OCI-LY7 (cell line): ENCODE results near the gene DPT. TPM values are rescaled to one million over a fixed set of nuclear protein-coding genes. Genes with fewer than 3 reads are reported as not detected.

Source experiments
- BruUV-seq: library from RNA; stranded (reverse); fragments of 400-500 nt; replicated peaks from 2 replicates; lab custom pipeline; 2021; lab: Mats Ljungman, UMichigan
- CTCF ChIA-PET: fragments of 300-600 bp; sonication (Branson Sonifier 250); formaldehyde crosslinking; loops from one replicate; lab custom pipeline; 2022; ENCODE audit warnings: antibody characterized with exemption; ENCODE audit not compliant: unreplicated experiment; lab: Charles Lee
- POLR2A ChIA-PET: fragments of 300-600 bp; sonication (Branson Sonifier 250); formaldehyde crosslinking; loops from one replicate; lab custom pipeline; 2022; ENCODE audit warnings: antibody characterized with exemption; lab: Charles Lee
- DNase-seq: peaks from one replicate; pipeline ENCODE4 v3.0.0-alpha.2; 2015; ENCODE audit warnings: low spot score
- H2AFZ ChIP-seq: fragments of 200-600 bp; sonication (generic), shearing (Covaris generic); 2 replicates; pipeline ENCODE4 v1.6.1; 2014; ENCODE audit warnings: mild to moderate bottlenecking, antibody characterized with exemption, low read length, moderate library complexity
- H3K27ac ChIP-seq: fragments of 200-600 bp; sonication (generic); 2 replicates; pipeline ENCODE4 v1.5.1; 2014; ENCODE audit warnings: mixed run types, low read depth, mild to moderate bottlenecking, moderate library complexity, low read length, inconsistent platforms; ENCODE audit not compliant: poor library complexity, severe bottlenecking
- H3K36me3 ChIP-seq: fragments of 200-600 bp; sonication (generic); 2 replicates; pipeline ENCODE4 v1.6.1; 2014; ENCODE audit warnings: mild to moderate bottlenecking, antibody characterized with exemption, low read length, moderate library complexity, mixed read lengths; ENCODE audit not compliant: insufficient read depth
- H3K4me1 ChIP-seq: fragments of 200-600 bp; sonication (generic); 2 replicates; pipeline ENCODE4 v1.5.1; 2014; ENCODE audit warnings: mild to moderate bottlenecking, low read length; ENCODE audit not compliant: insufficient read depth, poor library complexity, severe bottlenecking
- H3K4me2 ChIP-seq: fragments of 200-600 bp; sonication (generic); 2 replicates; pipeline ENCODE4 v1.6.1; 2014; ENCODE audit warnings: mild to moderate bottlenecking, low read length
- H3K4me3 ChIP-seq: fragments of 200-600 bp; sonication (generic); 2 replicates; pipeline ENCODE4 v1.5.1; 2014; ENCODE audit warnings: mild to moderate bottlenecking, low read depth, low read length; ENCODE audit not compliant: poor library complexity, severe bottlenecking
- H3K79me2 ChIP-seq: fragments of 200-600 bp; sonication (generic); 2 replicates; pipeline ENCODE4 v1.6.1; 2016; ENCODE audit warnings: low read depth, mild to moderate bottlenecking, low read length, moderate library complexity, mixed read lengths; ENCODE audit not compliant: insufficient read depth
- H3K9me2 ChIP-seq: fragments of 200-600 bp; sonication (generic); 2 replicates; pipeline ENCODE4 v1.6.1; 2016; ENCODE audit warnings: mild to moderate bottlenecking, low read length, mixed read lengths; ENCODE audit not compliant: insufficient read depth
- H3K9me3 ChIP-seq: fragments of 200-600 bp; sonication (generic); 2 replicates; pipeline ENCODE4 v1.6.1; 2014; ENCODE audit warnings: mild to moderate bottlenecking, mixed run types, low read length, mixed read lengths
- H4K20me1 ChIP-seq: fragments of 200-600 bp; sonication (generic); 2 replicates; pipeline ENCODE4 v1.6.1; 2014; ENCODE audit warnings: mild to moderate bottlenecking, antibody characterized with exemption, low read length, moderate library complexity, mixed read lengths; ENCODE audit not compliant: insufficient read depth
- CTCF ChIP-seq: fragments of 200-600 bp; sonication (generic); conservative IDR thresholded peaks from 2 replicates; pipeline ENCODE4 v1.5.1; 2014; ENCODE audit warnings: mild to moderate bottlenecking, antibody characterized with exemption, low read length, moderate library complexity, mixed read lengths
- EZH2phosphoT487 ChIP-seq: fragments of 200-600 bp; sonication (generic); IDR thresholded peaks from 2 replicates; pipeline ENCODE4 v1.6.1; 2018; ENCODE audit warnings: low read depth, borderline replicate concordance, mild to moderate bottlenecking, mixed run types, antibody characterized with exemption, low read length, moderate library complexity, mixed read lengths
- intact Hi-C: fragments of 100-400 bp; cut with micrococcal nuclease; formaldehyde crosslinking; loops from one replicate; pipeline ENCODE4 v1.10.0; 2022; ENCODE audit not compliant: unreplicated experiment
- total RNA-seq, 2 experiments: library from RNA; depleted of rRNA in 1 of 2; stranded (reverse); fragments of >200 nt in 1 of 2; shearing (Covaris generic) in 1 of 2; gene quantifications; 2 replicates each; pipeline ENCODE4 v1.2.3, GENCODE V29; 2014 to 2022

The DPT gene
- total RNA-seq, 2 experiments from 2014 or later = not detected

DNA sequence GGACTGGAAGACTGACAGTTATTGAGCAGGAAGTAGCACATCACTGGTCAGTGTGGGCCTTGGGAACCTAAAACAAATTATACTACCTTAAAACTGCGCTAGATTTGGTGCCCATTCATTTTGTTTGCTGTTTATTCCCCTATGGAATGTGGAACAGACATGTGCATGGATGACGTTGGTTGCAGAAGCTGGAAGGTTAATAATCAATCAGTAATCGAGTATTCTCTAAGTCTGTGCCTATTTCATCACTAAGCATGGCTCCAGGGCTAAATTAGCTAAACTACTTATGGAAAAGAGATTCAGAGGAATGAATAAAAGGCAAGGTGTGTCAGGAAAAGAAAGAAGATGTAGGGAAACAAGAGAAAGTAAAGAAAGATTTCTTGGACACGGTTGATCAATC is 33.5 kb upstream of the DPT start:
- Histone ChIP-seq H3K9me3 (no peaks in the 10 kb centered on the region), H3K9me2 (no peaks in the 10 kb centered on the region), H3K27ac (no peak overlapping the region), H3K4me1 (no peaks in the 10 kb centered on the region), H3K79me2 (no peaks in the 10 kb centered on the region), H3K4me3 (no peak overlapping the region), H3K4me2 (no peak overlapping the region), H4K20me1 (no peaks in the 10 kb centered on the region), H2AFZ (no peak overlapping the region), H3K36me3 (no peaks in the 10 kb centered on the region)
- POLR2A ChIA-PET = no interaction called here
- BruUV-seq = no TSS peak
- CTCF ChIA-PET = no interaction called here
- no peak for TF ChIP-seq CTCF
- no peak for DNase-seq
- intact Hi-C loops = no loop called here

DNA sequence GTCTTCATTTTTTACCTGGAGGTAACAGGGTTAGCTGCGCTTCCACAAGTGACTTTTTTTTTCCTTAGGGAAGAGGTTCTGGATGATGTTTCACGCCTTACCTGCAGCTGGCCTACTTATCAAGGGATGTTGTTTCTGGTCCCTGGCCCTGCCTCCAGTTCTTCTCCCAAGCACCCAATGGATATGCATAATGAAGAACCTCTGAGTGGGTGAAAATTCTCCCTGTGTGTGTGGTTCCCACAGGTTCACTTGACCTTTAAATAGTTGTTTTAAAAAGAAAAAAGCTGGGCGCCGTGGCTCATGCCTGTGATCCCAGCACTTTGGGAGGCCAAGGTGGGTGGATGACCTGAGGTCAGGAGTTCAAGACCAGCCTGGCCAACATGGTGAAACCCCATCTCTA is 31.8 kb upstream of the DPT start:
- no peak for DNase-seq
- no peaks in the 10 kb centered on the region for H3K79me2 ChIP-seq
- H3K9me2 ChIP-seq = no peaks in the 10 kb centered on the region
- no peaks in the 10 kb centered on the region for H3K9me3 ChIP-seq
- intact Hi-C loops = no loop called here
- no peak for TF ChIP-seq EZH2phosphoT487
- TF ChIP-seq CTCF = no peak
- BruUV-seq = no TSS peak
- H3K27ac ChIP-seq = no peak overlapping the region
- ChIA-PET CTCF (no interaction called here), POLR2A (no interaction called here)
- H3K4me3 ChIP-seq = no peak overlapping the region
- no peaks in the 10 kb centered on the region for H3K4me1 ChIP-seq
- H3K36me3 ChIP-seq = no peaks in the 10 kb centered on the region
- H3K4me2 ChIP-seq = no peak overlapping the region
- no peak overlapping the region for H2AFZ ChIP-seq
- no peaks in the 10 kb centered on the region for H4K20me1 ChIP-seq

DNA sequence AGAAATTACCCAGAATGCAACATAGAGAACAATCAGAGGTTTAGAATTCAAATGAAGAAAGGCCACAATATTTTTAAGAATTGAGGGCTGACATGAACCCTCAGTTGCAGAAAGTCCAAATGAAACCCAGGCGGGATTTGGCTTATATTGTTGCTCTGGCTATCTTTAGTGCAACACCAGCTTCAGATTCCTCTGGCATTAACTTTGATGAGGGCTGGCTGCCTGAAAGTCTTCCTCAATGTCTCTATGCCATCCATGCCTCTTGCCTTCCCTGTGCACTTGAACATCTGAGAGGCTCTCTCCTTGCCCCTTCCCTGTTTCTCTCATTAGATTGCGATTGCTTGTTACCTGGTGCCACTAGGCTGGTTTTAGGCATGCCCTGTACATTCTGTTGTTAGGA is 31.2 kb upstream of the DPT start:
- H3K4me2 ChIP-seq = no peak overlapping the region
- intact Hi-C loops = no loop called here
- H3K79me2 ChIP-seq = no peaks in the 10 kb centered on the region
- TF ChIP-seq CTCF = no peak
- no peak for TF ChIP-seq EZH2phosphoT487
- H3K9me2 ChIP-seq = no peaks in the 10 kb centered on the region
- no peak overlapping the region for H2AFZ ChIP-seq
- no TSS peak for BruUV-seq
- ChIA-PET POLR2A (no interaction called here), CTCF (no interaction called here)
- no peak for DNase-seq
- H4K20me1 ChIP-seq = no peaks in the 10 kb centered on the region
- H3K27ac ChIP-seq = no peak overlapping the region
- H3K4me1 ChIP-seq = no peaks in the 10 kb centered on the region
- H3K36me3 ChIP-seq = no peaks in the 10 kb centered on the region
- H3K9me3 ChIP-seq = no peaks in the 10 kb centered on the region
- H3K4me3 ChIP-seq = no peak overlapping the region
